Activated naive CD4-positive, alpha-beta T cell treated with anti-CD3 and anti-CD28 coated beads, Interleukin-2, amount 50 U/mL, for 16 hours (primary cell): ENCODE measurements around the gene NKAIN4.
"Not testable (repeated sequence)": the region's sequence is repeated elsewhere in the genome, so short reads cannot be mapped to it uniquely, and the experiment has no call there.

Experiments used
- DNase-seq: peaks from one replicate; pipeline ENCODE4 v3.0.0-alpha.2; 2020

The NKAIN4 gene

DNA sequence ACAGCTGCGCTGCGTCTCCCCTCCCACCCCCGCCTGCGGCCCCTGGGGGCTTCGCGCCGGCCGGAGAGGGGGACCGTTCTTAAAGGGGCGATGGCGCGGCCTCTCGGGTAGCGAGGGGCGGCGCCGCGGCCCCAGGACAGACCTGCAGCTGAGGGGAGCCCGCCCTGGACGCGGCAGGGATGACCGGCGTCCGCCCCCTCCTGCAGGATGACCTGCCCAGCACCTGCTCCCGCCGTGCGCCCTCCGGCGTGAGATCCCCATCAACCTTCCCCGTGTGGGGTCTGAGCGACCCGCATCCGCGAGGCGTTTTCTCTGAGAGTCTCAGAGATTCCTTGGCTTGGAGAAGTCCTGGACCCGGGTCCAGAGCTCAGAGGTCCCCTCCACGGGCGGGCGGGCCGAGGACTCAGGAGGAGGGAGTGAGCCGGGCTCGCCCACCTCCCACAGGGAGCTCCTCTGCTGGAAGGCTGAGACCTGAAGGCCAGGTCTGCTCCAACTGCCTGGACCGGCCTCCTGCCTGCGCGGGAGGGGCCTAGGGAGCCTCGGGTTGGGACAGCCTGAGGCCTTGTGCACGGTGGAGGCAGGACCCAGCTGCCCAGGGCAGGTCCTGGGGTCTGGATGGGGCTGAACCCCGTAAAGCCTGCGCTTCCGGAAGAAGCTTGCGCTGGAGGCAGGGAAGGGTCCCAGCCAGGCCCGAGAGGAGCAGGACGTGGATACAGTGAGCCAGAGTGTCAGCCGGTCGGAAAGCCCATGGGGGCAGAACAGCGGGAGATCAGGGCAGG, 532 bp upstream of the NKAIN4 start:
- no peak for DNase-seq

DNA sequence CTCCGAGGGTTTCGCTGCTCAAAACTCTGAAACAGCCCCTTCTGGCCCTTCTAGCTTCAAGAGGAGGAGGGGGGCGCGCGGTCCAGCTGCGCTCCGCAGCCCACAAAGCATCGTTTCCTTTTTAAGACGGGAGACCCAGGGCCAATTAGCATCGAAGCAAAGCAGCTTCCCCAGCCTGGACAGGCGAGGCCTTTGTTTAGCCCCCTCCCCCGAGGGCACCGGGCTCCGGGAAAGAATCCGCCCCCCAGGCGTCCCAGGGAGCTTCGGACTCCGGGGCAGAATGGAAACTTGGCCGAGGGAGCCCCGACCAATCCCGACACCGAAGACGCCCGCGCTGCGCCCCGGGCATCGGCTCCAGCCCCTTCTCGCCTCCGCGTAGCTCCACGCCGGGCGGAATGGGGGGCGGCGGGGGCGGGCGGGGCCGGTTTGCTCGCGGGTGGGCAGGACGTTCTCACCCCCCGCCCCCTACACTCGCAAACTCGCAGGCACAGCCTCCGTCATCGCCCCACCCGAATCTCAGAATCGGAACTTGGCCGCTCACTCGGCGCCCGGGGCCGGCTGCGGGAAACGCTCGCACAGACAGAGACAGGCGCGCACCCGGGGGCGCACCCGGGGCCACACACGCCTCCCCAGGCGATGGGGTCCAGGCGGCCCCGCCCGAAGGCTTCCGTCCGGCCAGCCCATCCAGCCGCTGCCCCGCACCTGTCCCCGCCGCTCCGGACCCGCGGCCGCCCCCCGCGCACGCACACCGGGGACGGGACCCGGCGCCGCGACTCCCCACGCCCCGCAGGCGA, 628 bp downstream of the NKAIN4 start:
- DNase-seq, result no peak

DNA sequence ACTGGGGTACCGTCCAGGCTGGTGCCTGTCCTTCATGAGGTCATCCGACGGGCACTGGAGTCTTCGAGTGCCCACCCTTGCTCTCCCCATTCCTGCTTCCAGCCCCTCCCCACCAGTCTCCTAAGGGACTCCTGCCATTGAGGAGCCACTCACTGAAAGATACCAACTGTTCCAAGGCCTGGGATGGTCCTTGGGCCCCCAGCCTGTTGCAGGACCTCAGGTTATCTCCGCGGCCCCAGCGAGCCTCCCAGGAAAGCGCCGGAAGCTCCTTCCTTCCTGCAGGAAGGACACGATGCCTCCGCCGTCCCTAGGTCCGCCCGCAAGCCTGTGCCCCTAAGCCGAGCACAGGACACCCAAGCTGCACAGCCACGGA, 1.2 kb downstream of the NKAIN4 start:
- DNase-seq, result no peak

DNA sequence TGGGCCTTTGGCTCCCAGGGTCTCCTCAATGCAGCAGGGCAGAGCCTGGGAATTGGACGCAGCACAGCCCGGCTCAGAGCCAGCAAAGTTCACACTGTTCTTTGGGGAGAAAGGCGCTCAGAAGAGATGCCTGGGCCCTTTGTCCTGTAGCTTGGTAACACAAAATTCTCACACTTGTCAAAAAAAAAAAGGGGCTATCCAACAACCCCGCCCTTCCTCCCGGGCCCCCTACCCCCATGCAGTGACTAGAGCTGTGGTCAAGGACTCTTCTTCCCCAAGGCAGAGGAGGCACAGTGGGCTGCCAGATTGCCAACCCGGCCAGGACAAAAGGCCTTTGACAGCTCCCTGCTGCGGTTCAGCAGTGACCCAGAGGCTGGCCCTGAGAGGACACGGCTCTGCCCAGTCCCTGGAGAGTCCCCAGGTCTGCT, 2.0 kb downstream of the NKAIN4 start:
- DNase-seq, result no peak

DNA sequence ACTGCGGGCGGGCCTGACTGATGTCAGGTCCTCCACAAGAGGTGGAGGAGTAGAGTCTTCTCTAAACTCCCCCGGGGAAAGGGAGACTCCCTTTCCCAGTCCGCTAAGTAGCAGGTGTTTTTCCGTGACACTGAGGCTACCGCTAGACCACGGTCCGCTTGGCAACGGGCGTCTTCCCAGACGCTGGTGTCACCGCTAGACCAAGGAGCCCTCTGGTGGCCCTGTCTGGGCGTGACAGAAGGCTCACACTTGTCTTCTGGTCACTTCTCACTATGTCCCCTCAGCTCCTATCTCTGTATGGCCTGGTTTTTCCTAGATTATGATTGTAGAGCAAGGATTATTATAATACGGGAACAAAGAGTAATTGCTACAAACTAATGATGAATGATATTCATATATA, 2.9 kb downstream of the NKAIN4 start:
- DNase-seq, result not testable (repeated sequence)

DNA sequence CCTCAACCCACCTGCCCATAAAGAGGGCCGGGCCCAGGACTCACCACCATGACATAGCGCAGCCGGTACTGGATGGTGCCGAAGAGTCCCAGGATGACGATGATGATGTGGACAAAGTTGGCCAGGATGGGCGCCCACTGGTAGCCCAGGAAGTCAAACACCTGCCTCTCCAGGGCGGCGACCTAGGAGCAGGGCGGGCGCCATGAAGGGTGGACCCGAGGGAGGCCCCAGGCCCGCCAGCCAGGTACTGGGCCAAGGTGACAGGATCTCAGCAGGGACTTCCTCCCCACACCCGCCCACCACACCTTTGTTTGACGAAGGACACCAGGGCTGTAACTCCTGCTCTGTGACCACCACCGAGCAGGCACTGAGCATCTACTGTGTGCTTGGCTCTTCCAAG, 4.4 kb downstream of the NKAIN4 start:
- no peak for DNase-seq

DNA sequence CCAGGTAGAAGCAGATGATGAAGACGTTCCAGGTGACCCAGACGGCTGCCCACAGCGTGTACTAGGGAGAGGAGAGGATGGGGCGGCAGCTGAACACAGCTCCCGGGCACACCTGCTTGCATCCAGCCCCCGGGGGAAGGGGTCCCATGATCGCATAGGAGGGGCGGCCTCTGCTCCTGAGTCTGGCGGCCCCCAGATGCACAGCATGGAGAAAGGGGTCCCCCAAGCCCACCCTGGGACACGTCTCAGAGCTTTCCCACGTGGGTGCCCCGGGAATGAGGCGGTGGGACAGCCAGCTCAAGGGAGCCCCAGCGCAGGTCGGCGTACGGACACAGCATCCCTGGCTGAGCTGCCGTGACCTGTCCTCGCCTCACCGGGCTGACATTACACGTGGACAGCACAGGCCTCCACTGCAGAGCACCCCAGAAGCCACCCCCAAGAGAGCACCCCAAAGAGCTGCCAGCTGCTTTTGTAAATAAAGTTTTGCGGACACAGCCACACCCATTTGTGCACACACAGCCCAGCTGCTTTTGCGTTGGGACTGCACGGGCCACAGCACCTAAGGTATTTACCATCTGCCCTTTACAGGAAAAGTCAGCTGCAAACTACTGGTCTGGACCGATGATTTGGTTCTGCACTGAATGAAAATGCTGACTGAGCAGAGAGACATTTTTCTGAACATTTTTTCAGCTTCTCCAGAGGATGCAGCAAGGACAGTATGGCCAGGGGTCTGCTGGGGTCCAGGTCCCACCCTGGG, 5.2 kb downstream of the NKAIN4 start:
- no peak for DNase-seq

DNA sequence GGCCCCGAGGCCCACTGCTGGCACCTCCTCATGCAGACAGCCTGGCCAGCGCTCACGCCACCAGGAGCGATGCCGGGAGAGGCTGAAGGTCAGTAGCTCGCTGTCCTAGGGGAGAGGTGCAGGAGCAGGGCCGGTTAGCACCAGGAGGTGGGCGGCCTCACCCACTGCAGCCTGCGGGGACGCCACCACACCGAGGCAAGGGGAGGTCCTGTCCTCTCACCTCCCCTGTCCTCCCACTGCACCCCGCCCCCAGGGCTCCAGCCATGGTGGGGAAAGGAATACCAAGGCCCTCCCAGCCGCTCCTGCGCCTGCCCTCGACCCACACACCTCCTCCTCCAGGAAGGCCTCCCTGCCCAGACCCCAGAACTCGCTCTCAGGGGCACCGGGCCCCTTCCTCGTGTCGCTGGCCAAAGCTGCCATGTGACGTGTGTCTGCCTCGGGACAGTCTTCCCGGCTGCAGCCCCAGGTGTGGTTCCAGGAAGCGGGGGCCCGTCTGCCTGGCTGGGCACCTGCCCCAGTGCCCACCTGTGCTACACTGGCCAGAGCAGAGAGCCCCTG, 6.5 kb downstream of the NKAIN4 start:
- no peak for DNase-seq

DNA sequence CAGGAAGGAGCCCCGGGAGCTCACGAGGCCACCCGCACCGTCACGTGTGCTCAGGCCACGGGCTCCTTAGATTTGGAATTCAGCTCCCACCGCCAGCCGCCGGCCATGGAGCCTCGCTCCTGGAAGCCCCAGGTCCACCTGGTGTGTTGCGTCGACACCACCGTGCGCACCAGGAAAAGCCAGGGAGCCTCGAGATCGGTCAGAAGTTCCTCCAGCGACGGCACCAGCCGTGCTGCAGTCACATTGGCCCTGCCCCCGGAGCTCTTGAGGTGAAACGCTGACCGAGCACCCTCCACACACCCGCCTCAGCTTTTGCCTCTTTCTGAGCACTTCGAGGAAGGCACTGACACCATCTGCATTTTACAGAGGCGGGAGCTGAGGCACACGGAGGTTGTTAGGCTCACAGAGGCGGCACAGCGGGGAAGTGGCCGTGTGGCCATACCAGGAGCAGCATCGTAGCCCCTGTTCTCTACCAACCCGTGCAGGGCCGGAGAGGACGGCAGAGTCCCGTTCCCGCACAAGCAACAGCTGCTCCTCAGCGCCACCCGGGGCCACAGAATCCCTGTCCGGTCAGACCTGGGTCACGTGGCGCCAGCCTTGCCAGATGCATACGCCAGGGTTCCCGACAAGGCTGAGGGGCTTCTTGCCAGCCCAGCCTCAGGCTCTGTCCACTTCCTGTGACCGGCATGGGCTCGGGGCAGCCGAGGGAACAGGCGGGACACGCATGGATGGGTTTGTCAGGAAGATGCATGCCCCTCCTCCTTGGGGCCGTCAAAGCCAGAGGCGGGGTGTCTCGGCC, 7.6 kb downstream of the NKAIN4 start:
- DNase-seq, result no peak

DNA sequence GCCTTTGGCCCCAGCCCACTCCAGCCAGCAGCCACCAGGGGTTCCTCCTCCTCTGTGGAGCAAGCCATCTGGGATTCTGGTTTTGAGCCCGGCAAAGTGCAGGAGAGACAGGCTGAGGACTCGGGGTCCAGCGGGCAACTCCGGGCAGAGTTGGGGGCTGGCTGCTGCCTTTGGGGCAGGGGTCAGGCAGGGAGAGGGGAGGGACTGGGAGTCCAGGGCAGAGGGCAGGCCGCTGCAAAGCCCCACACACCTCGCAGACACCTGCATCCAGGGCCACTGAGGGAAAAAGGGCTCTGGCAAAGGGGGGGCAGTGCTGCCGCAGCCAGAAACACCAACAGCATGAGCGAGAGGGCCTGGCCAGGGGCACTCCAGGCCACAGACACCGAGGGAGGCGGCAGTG, 9.8 kb downstream of the NKAIN4 start:
- DNase-seq, result no peak

DNA sequence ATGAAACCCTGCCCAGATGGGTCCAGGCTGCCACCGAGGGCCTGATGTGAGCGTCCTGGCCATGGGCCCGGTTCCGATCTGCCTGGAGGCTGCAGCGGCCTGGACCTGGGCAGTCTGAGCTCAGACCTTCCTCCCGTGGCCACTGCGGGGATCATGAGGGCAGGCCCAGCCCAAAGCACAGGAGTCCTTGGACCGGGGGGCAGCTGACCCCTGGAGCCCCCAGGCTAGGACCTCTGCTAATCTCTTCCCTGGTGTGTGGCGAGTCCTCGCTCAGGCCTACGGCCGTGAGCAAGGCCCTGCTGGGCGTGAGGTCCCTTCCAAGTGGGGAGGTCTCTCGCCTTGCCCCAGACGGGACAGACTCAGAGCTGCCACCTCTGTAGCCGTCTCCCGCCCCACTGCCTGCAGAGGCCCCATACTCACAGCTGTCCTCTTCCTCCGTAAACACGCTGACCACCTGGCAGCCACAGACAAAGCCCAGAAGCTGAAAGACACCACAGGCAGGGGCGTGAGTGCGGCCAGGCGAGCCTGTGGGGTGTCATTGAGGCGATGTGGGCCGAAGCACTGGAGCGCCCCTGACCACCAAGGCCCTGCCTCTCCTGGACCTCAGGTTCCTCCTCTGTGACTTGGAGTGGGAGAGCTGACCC, 10.5 kb downstream of the NKAIN4 start:
- DNase-seq, result no peak

DNA sequence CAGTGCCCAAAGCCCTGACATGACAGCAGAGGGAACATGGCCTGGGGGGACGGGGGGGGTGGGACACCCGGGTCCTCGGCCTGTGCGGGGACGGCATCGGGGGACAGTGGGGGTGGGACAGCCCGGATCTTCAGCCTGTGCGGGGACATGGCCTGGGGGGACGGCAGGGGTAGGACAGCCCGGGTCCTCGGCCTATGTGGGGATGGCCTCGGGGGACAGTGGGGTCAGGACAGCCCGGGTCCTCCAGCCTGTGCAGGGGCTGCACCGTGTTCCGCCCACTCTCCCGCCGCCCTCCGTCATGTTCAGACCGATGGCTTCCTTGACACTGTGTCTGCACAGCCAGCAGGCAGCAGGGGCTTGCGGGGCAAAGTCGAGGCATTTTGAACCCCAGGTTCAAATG, 11.5 kb downstream of the NKAIN4 start:
- DNase-seq, result no peak

DNA sequence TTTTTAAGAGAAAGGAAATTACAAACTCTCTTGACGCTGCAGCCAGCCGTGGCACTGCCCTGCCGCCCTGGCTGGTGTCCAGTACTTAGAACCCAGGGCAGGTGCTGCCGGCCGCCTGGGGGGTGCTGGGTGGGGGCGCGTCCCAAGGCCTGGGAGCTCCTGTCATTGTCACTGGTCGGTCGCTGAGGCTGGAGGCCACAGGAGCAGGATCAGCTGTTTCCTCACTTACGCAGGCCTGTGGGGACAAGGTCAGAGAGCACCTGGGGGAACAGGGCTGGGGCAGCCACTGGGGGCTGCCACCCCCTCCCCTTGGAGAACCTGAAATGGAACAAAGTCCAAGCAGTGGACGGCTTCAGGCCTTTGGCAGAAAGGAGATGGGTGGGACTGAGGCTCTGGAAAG, 13.0 kb downstream of the NKAIN4 start:
- DNase-seq, result no peak

DNA sequence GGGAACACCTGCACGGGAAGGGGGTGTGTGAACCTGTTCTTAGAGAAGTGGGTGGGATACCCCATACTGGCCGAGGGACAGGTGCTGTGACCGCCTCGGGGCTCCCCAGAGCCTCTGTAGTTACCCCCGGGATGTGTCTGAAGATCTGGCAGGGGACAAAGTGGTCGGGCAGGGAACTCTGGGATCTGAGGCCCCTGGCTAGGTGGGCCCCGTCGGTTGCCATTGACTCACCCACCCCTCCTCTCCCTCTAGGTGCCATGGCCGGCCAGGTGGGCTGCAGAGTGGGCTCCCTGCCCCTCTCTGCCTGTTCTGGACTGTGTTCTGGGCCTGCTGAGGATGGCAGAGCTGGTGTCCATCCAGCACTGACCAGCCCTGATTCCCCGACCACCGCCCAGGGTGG, 14.3 kb downstream of the NKAIN4 start:
- no peak for DNase-seq

DNA sequence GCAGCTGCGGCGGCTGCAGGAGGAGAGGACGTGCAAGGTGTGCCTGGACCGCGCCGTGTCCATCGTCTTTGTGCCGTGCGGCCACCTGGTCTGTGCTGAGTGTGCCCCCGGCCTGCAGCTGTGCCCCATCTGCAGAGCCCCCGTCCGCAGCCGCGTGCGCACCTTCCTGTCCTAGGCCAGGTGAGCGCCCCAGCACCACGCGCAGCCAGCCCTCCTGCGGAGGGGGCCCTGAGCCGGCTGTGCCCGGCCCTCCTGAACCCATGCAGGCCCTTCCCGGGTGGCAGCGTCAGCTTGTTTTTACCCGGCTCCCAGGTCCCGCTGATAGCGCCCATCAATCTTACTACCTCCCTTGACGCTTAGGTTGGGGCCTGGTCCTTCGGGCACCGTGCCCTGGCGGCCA, 14.8 kb downstream of the NKAIN4 start:
- DNase-seq, result no peak

DNA sequence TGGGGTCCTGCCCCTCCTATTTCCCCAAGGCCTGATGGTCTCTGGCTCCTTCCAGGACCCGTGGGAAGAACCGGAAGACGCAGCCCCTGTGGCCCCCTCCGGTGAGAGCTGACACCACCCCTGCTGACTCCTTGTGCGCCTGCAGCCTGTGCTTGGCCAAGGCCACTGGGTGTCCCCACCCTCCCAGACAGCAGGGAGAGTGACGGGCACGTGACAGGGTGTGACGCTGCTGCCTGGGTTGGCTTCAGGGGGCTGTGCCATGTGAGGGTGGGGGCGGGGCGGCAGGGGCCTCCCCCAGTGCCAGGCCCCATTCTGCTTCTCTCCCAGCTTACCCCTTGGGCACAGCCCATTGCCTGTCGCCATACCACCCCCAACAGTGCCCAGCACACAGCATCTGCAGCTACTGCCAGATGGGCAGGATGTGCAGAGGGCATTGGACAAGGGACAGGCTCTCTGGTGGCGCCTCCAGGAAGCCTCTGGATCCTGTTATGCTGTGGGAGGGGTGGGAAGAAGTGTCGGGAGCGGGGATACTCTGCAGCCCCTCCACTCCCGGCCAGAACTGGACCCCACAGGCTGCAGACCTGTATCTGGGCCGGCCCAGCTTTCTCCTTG, 15.6 kb downstream of the NKAIN4 start:
- DNase-seq, result no peak

DNA sequence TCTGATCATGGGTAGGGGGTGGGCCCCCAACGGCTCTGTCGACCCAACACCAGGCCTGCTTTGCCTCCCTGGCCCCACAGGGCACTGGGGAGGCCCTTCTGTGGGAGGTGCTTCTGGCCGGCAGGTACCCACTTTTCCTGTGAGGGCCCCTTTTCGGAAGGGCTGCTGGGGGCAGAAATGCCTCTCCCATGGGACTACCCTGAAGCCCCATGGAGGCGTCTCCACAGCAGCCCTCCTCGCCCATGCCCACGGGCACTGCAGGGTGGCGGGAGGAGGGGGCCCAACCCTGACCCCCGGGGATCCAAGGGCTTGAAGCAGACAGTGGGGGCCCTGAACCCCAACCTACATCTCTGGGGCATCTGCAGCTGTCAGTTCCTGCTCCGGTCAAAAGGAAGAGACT, 16.2 kb downstream of the NKAIN4 start:
- DNase-seq, result no peak

DNA sequence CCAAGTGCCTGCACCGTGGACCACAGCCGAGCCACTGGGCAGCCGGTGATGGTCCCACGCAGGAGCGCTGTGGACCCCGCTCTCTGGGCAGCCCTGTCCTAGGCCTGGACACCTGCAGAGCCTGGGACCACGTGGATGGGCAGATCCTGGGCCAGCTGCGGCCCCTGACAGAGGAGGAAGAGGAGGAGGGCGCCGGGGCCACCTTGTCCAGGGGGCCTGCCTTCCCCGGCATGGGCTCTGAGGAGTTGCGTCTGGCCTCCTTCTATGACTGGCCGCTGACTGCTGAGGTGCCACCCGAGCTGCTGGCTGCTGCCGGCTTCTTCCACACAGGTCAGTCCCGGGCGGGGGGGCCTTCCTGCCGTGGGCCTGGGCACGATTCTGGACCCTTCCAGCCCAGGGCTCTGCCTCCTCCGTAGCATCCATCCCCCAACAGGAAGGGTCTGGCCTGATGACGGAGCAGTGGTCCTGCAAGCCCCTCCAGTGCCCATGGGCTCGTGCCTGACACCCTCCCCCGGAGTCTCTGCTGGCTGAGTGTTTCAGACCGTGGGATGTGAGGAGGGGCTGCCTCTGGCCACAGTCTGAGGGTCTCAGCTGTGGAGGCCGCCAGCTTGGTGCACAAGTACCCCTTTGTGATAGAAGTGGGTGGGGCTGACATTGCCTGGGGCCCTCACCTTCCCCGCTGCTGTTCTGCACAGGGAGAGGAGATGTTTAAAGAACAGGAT, 18.0 kb downstream of the NKAIN4 start:
- no peak for DNase-seq

DNA sequence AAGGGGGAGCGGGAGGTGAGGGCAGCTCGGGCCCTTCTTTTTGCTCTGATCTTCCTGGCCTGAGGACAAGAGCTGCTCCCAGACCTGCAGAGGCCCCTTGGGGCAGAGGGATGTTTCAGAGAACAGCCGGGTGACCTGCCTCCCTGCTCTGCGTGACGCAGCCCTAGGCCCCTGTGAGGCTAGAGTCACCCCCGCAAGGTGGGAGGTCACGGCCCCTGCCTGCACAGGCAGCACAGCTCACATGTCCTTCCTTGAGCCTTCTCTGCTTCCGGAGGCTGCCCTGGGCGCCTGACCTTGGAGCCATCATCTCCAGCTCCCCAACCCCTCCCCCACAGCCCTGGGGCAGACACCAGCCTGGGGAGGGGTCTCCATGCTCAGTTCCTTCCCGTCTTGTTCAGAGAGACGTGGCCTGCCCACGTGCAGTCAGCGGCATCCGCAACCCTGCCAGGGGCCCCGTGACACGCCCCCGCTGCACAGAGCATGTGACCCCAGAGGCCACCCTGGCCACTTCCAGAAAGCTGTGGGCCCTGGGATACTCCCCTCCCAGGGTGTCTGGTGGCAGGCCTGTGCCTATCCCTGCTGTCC, 18.8 kb downstream of the NKAIN4 start, which contains the start of gene BIRC7:
Gene BIRC7, plus strand, starts transcription at position 507 of the 585 bp plus-strand sequence. CDS start 192 bp downstream, outside the sequence.
- no peak for DNase-seq

DNA sequence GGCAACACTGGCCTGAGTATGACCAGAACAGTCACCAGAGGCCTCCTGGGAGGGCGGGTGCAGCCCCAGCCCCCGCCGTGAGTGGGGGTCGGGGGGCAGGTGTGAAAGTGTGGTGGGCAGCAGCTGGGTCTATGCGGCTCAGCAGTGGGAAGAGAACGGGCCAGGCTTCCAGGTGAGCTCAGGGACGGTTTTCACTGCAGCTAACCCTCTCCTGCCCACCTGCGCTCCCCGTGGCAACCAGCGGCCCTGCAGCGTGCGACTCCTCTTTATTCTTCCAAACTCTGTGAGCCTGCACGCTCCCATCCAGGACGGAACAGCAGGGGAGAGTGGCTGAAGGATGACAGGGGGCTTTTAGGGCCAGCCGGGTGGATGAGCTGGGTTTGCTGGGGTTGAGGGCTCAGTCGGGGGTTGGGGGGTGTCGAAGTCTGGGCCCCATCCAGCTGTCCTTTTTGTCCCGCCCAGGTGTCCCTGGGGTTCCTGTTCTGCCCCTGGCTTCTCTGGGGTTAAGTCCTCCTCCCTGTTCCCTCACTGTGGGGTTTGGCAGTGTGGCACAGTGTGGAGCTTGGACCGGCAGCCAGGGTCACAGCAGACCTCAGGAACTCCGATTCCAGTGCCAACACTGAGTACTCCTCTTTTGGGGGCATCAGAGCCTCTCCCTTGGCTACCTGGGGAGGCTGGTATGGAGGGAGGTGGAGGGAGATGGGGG, 19.4 kb downstream of the NKAIN4 start:
- DNase-seq, result peak; percentile 45
